Activated gamma-delta T cell treated with Interleukin-2 at 50 U/mL for 16 hours (primary cell): ENCODE data around the gene DNAL1.
"Not testable (repeated sequence)": the region's sequence is repeated elsewhere in the genome, so short reads cannot be mapped to it uniquely, and the experiment has no call there.

ENCODE experiments used
- DNase-seq: peaks from one replicate; pipeline ENCODE4 v3.0.0-alpha.2; 2020

Gene DNAL1, protein sequence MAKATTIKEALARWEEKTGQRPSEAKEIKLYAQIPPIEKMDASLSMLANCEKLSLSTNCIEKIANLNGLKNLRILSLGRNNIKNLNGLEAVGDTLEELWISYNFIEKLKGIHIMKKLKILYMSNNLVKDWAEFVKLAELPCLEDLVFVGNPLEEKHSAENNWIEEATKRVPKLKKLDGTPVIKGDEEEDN

DNA sequence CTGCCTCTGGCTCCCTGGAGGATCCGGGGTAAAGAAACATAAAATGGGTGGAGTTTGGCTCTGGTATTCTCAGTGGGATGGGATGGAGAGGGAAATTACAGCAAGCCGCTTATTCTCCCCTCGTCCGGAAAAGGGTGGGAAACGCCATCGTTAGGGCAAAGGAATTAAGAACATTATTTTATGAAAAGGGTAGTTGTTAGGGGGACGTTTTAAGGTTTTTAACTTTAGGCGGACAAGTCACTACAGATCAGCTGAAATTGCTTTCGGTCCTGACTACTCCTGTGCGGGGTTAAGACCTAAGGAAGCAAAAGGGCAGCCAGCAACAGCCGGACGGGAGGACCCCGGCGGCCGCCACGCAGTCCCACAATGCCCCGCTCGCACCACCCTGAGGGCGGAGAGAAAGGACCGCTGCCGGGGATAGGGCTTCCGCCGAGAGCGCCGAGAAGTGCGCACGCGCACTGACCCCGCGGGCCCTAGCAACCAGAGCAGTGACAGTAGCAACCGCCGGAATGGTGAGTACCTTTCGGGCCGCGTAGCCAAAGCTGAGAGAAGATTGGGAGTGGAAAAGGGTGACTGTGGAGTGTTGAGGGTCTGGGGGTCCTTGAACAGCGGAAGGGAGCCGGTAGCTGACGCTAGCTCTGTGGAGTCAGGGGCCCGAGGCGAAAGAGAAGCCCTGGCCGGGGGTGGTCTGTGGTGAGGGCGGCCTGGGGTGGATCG, at the start of gene DNAL1:
Gene DNAL1, plus strand, starts transcription at position 456 of the 717 bp plus-strand sequence. Its CDS starts 54 bp downstream, at position 510.
- DNase-seq: peak; percentile 91

DNA sequence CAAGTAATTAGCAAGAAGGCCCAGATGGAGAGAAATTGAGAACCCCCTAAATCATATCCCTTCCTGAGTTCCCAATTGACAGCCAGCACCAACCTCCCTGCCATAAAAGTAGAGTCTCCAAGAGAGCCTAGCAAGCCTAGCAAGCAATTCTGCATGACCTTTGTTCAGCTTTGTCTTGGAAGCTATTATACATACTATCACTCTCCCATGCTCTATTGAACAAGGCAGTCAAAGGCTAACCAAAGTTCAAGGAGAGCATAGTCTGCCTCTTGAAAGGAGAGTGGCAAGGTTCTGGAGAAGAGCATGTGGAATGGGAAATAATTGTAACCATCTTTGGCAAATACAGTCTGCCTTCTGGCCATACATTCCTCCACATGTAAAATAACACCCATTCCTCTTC, 45.3 kb upstream of the DNAL1 start:
- DNase-seq: no peak

DNA sequence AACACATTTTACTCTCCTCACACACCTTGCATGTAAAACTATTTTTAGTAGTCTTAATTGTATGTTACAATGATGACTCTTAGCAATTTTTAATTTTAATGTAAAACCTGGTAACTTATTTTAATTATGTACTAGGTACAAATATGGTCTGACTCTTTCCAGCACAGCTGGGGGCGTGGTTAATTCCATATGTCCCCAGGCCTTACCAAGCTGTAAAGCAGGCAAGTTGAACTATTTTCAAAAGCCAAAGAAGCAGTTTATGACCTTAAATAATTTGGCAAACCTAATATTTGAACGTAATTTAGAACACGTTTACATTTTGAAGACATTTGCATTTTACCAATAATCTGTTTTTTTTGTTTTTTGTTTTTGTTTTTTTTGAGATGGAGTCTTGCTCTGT, 41.8 kb upstream of the DNAL1 start:
- DNase-seq: no peak

GRCh38 chr14:73606271-73606670, 38.5 kb upstream of the DNAL1 start:
- DNase-seq: no peak

DNA sequence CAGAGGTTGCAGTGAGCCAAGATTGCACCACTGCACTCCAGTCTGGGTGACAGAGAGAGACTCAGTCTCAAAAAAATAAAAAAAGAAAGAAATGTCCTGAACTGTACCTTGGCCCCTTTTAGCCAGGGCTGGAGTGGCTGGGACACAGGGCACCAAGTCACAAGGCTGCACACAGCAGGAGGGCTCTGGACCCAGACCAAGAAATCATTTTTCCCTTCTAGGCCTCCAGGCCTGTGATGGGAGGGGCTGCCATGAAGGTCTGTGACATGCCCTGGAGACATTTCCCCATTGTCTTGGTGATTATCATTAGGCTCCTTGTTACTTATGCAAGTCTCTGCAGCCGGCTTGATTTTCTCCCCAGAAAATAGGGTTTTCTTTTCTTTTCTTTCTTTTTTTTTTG, 37.5 kb upstream of the DNAL1 start:
- no peak for DNase-seq

DNA sequence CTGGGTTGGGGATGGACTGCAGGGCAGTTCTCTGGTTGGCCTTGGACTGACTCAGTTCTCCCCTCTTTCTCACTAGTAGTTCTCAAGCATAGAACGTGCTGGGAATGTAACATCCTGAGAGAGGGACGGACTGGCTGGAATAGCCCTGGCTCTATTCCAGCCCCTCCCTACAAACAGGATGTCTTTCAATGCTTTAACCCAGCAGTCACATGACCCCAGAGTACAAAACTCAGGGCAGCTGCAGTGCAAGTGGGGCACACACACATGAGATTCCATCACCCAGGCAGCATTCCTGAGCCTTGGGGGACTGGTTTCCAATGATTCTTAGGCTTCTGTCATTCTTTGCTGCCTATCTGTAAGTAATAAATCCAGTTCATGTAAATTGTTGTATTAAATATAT, 34.1 kb upstream of the DNAL1 start:
- no peak for DNase-seq

DNA sequence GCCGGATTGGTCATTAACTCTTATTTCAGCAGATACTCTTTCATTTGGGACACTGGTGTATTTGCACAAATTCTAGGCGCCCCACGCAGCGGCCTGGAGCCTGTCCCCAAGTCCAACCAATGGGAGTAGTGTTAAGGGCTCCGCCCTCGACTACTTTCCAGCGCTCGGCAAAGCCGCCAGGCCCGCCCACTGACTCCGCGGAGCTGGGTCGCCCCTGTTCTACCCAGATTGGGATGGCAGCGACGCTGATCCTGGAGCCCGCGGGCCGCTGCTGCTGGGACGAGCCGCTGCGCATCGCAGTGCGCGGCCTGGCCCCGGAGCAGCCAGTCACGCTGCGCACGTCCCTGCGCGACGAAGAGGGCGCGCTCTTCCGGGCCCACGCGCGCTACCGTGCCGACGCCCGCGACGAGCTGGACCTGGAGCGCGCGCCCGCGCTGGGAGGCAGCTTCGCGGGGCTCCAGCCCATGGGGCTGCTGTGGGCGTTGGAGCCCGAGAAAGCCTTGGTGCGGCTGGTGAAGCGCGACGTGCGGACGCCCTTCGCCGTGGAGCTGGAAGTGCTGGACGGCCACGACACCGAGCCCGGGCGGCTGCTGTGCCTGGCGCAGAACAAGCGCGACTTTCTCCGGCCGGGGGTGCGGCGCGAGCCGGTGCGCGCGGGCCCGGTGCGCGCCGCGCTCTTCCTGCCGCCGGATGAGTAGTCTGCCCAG, 32.3 kb upstream of the DNAL1 start, which contains the start of gene ACOT6:
Gene ACOT6, plus strand, starts transcription at position 179 of the 707 bp plus-strand sequence. Its CDS starts 55 bp downstream, at position 234.
- DNase-seq: peak; percentile 50

- DNase-seq: no peak
Observed at GRCh38 chr14:73613046-73613383, 31.8 kb upstream of the DNAL1 start.

DNA sequence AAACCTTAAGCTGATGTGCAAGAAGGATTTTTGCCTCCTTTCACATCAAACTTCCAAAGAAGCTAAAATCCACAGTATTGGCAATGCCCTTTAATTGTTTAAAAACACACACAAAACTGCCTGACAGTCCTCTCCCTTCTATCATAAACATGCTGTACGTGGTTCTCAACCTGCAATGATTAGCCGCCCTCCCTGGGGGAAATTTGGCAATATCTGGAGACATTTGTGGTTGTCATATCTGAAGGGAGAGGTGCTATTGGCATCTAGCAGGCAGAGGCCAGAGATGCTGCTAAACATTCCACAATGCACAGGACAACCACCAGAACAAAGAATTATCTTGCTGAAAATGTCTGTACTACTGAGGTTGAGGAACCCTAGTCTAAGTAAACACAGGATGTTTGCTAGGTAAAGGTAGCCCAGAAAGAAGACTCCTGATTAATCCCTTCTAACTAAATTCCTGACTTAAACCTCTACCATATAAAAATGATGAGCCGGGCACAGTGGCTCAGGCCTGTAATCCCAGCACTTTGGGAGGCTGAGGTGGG, 31.3 kb upstream of the DNAL1 start:
- DNase-seq: no peak

GRCh38 chr14:73616831-73617230, 28.0 kb upstream of the DNAL1 start:
- DNase-seq: no peak

- no peak for DNase-seq
Observed at GRCh38 chr14:73619524-73619923, 25.3 kb upstream of the DNAL1 start.

- no peak for DNase-seq
Observed at GRCh38 chr14:73620268-73620667, 24.5 kb upstream of the DNAL1 start.

GRCh38 chr14:73623504-73624054, 21.2 kb upstream of the DNAL1 start:
- DNase-seq: no peak

DNA sequence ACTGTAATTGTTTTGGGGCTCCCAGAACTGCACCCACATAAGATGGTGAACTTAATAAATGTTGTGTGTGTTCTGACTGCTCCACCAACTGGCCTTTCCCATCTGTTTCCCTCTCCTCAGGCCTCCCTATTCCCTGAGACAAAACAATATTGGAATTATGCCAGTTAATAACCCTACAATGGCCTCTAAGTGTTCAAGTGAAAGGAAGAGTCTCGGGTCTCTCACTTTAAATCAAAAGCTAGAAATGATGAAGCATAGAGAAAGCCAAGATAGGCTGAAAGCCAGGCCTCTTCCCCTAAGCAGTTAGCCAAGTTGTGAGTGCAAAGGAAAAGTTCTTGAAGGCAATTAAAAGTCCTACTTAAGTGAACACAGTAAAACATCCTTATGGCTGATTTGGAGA, 19.1 kb upstream of the DNAL1 start:
- no peak for DNase-seq

GRCh38 chr14:73627151-73627558, 17.6 kb upstream of the DNAL1 start:
- no peak for DNase-seq

DNA sequence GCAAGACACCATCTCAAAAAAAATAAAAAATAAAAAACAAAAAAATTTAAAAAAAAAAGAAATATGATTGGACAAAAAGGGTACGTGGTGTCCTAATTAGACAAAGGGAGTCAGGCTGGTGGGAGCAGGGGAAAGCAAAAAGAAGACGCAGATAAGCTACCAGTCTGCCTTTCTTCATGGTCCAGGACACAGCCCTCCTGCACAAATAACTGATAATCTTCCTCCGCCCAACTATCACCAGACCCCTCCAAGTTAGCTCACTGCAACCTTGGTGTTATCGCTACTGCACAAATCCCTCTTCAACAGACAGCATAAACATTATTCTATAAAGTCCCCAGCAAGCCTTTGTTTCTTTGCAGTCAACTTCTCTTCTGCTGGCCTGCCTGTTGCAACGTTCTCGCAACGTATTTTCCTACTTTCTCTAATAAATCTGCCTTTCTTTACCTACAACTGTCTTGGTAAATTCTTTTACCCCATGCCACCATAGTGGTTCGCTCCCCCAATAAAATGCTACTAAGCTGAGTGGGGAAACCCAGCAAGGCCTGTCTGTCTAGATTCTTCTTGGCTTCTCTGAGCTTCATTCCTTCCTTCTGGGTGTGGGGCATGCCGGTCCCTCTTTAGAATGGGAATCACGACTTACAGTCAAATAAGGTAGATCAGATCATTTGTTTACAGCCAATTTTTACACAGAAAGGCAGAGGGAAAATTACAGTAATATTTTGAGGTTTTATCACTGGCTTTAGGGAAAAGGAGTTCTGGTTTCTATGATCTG, 14.6 kb upstream of the DNAL1 start:
- no peak for DNase-seq

GRCh38 chr14:73633116-73634010, 11.4 kb upstream of the DNAL1 start:
- peak; percentile 60 for DNase-seq

DNA sequence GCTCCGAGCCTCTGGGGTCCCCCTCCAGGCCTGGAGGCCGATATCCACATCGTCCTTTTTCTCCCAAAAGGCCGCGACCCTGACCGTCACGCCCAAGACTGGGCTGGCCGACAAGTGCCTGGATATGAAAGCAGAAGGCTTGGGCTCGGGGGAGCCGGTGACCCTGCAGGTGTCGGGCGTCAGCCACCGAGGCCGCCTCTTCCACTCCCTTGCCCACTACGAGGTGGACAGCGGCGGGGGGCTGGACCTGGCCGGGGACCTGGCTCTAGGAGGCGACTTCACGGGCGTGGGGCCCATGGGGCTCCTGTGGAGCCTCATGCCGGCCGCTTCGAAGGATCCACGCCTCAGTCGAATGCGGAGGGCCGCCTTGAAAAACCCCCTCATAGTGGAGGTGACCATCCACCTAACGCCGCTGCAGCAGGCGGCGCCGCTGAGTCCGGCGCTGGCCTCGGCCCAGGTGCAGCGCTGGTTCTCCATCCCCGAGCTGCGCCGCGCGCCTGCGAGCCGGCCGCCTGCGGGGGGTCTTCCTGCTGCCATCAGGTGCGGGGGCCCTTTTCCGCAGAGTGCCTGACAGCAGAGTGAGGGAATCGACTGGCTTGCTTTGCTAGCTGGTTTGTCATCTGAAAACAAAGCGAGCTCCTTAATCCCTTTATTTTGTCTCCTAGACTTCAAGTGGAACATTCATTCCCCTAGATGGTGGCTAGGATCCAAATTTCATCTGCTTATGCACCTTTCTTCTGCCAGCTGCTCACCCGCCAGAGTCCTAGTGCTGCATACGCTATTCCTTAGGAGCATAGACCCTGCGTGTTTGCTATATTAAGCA, 10.6 kb upstream of the DNAL1 start:
- DNase-seq: no peak

DNA sequence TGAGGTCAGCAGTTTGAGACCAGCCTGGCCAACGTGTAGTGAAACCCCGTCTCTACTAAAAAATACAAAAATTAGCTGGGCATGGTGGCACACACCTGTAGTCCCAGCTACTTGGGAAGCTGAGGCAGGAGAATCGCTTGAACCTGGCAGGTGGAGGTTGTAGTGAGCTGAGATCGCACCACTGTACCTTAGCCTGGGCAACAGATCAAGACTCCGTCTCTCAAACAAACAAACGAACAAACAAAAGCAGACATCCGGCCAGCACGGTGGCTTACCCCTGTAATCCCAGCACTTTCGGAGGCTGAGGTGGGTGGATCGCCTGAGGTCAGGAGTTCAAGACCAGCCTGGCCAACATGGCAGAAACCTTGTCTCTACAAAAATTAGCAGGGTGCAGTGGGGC, 8.4 kb upstream of the DNAL1 start:
- not testable (repeated sequence) for DNase-seq

GRCh38 chr14:73637830-73638229, 7.0 kb upstream of the DNAL1 start:
- no peak for DNase-seq
